AG09309 (cell line): Measurements from ENCODE around the gene P2RY11.

Experiments used
- DNase-seq: peaks from one replicate; pipeline ENCODE4 v3.0.0-alpha.2; 2010; ENCODE audit warnings: low read depth
- H3K4me3 ChIP-seq: 2 replicates; pipeline ENCODE4 v1.5.1; 2011; ENCODE audit warnings: mild to moderate bottlenecking, low read depth, low read length, moderate library complexity; ENCODE audit not compliant: control insufficient read depth
- TF ChIP-seq, protein P1 (sequence below): IDR thresholded peaks from 2 replicates; pipeline ENCODE4 v1.5.1; 2011; ENCODE audit warnings: mild to moderate bottlenecking, low read depth, low read length, inconsistent platforms; ENCODE audit not compliant: insufficient read depth, control insufficient read depth; ENCODE audit errors: missing control alignments

Gene P2RY11

DNA sequence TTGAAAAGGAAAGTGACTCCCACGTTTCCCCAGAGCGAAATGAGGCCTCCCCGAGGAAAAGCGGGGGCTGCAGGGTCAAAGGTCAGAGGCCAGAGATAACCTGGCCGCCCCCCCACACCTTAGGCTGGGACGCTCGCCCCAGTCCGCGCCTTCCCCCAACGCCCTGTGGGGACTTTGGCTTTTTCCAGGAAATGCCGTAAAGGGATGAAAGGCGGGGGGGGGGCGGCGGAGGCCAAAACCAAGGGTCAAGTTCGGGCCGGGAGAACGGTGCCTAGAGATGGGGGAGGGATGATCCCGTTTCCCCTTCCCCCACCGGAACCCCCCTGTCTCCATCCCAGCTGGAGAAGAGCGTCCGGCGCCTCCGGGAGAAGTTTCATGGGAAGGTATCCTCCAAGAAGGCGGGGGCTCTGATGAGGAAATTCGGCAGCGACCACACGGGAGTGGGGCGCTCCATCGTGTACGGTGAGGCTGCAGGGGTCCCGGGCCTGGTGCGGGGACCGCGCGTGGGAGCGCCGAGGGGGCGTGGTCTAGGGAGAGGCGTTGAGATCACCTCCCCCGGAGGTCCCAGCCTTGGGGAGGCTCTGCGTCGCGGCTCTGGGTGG is 24.8 kb upstream of the P2RY11 start:
- H3K4me3 ChIP-seq = peak overlapping the region; percentile 100
- TF ChIP-seq, protein P1, sequence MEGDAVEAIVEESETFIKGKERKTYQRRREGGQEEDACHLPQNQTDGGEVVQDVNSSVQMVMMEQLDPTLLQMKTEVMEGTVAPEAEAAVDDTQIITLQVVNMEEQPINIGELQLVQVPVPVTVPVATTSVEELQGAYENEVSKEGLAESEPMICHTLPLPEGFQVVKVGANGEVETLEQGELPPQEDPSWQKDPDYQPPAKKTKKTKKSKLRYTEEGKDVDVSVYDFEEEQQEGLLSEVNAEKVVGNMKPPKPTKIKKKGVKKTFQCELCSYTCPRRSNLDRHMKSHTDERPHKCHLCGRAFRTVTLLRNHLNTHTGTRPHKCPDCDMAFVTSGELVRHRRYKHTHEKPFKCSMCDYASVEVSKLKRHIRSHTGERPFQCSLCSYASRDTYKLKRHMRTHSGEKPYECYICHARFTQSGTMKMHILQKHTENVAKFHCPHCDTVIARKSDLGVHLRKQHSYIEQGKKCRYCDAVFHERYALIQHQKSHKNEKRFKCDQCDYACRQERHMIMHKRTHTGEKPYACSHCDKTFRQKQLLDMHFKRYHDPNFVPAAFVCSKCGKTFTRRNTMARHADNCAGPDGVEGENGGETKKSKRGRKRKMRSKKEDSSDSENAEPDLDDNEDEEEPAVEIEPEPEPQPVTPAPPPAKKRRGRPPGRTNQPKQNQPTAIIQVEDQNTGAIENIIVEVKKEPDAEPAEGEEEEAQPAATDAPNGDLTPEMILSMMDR = no peak
- DNase-seq = no peak

GRCh38 chr19:10087296-10088061 is 24.0 kb upstream of the P2RY11 start:
- H3K4me3 ChIP-seq = peak overlapping the region; percentile 100
- DNase-seq = no peak
- TF ChIP-seq, protein P1 = no peak

GRCh38 chr19:10088949-10089554 is 22.4 kb upstream of the P2RY11 start:
- TF ChIP-seq, protein P1 = no peak
- H3K4me3 ChIP-seq = no peak overlapping the region
- no peak for DNase-seq

GRCh38 chr19:10089801-10090375 is 21.6 kb upstream of the P2RY11 start:
- no peak for DNase-seq
- TF ChIP-seq, protein P1 = no peak
- no peak overlapping the region for H3K4me3 ChIP-seq

- TF ChIP-seq, protein P1 = no peak
- DNase-seq = no peak
Observed at GRCh38 chr19:10091370-10091687, 20.2 kb upstream of the P2RY11 start.

GRCh38 chr19:10091895-10092641 is 19.4 kb upstream of the P2RY11 start:
- no peak overlapping the region for H3K4me3 ChIP-seq
- TF ChIP-seq, protein P1 = no peak
- no peak for DNase-seq

More at GRCh38 chr19:10091370-10091687, 20.2 kb upstream of the P2RY11 start:
- H3K4me3 ChIP-seq = no peak overlapping the region
